MM.1S (cell line): ENCODE results near the gene RAB44.

ENCODE experiments used
- DNase-seq: peaks from one replicate; pipeline ENCODE4 v3.0.0-alpha.2; 2015
- H2AFZ ChIP-seq: fragments of 300-600 bp; sonication (generic); 2 replicates; pipeline ENCODE4 v1.6.0; 2016; ENCODE audit warnings: antibody characterized with exemption, low read length
- H3F3A ChIP-seq: fragments of 300-600 bp; sonication (generic); 2 replicates; pipeline ENCODE4 v1.6.1; 2016; ENCODE audit warnings: mild to moderate bottlenecking, antibody characterized with exemption, low read length, moderate library complexity, mixed read lengths; ENCODE audit not compliant: insufficient read depth
- H3K27ac ChIP-seq: fragments of 300-600 bp; sonication (generic); 2 replicates; pipeline ENCODE4 v1.5.1; 2016; ENCODE audit warnings: mild to moderate bottlenecking, low read length
- H3K27me3 ChIP-seq: fragments of 300-600 bp; sonication (generic); replicated peaks from 2 replicates; pipeline ENCODE4 v1.6.0; 2016; ENCODE audit warnings: low read length; ENCODE audit not compliant: insufficient read depth
- H3K36me3 ChIP-seq: fragments of 300-600 bp; sonication (generic); replicated peaks from 2 replicates; pipeline ENCODE4 v1.6.1; 2016; ENCODE audit warnings: mild to moderate bottlenecking, low read length, mixed read lengths; ENCODE audit not compliant: insufficient read depth
- H3K4me1 ChIP-seq: fragments of 300-600 bp; sonication (generic); 2 replicates; pipeline ENCODE4 v1.6.1; 2016; ENCODE audit warnings: low read length, mixed read lengths
- H3K4me2 ChIP-seq: fragments of 300-600 bp; sonication (generic); 2 replicates; pipeline ENCODE4 v1.6.0; 2016; ENCODE audit warnings: low read depth, low read length
- H3K4me3 ChIP-seq: fragments of 300-600 bp; sonication (generic); 2 replicates; pipeline ENCODE4 v1.5.1; 2016; ENCODE audit warnings: low read length, mixed read lengths
- H3K79me2 ChIP-seq: fragments of 300-600 bp; sonication (generic); 2 replicates; pipeline ENCODE4 v1.6.1; 2016; ENCODE audit warnings: mixed run types, low read length, mixed read lengths
- H3K9ac ChIP-seq: fragments of 300-600 bp; sonication (generic); 2 replicates; pipeline ENCODE4 v1.6.1; 2016; ENCODE audit warnings: low read length, mixed read lengths
- H3K9me2 ChIP-seq: fragments of 300-600 bp; sonication (generic); replicated peaks from 2 replicates; pipeline ENCODE4 v1.6.1; 2016; ENCODE audit warnings: mild to moderate bottlenecking, low read length, mixed read lengths; ENCODE audit not compliant: insufficient read depth
- H3K9me3 ChIP-seq: fragments of 300-600 bp; sonication (generic); replicated peaks from 2 replicates; pipeline ENCODE4 v1.6.1; 2016; ENCODE audit warnings: mild to moderate bottlenecking, low read length, mixed read lengths; ENCODE audit not compliant: insufficient read depth
- H4K20me1 ChIP-seq: fragments of 300-600 bp; sonication (generic); 2 replicates; pipeline ENCODE4 v1.6.1; 2016; ENCODE audit warnings: mild to moderate bottlenecking, low read length, moderate library complexity, mixed read lengths; ENCODE audit not compliant: insufficient read depth
- CTCF ChIP-seq: fragments of 300-600 bp; sonication (generic); IDR thresholded peaks from 2 replicates; pipeline ENCODE4 v1.5.1; 2016; ENCODE audit warnings: antibody characterized with exemption, low read length, mixed read lengths
- EZH2 ChIP-seq: fragments of 300-600 bp; sonication (generic); optimal IDR thresholded peaks from 2 replicates; pipeline ENCODE3; 2017; ENCODE audit warnings: low read depth, mild to moderate bottlenecking, antibody characterized with exemption, low read length, mixed read lengths
- EZH2phosphoT487 ChIP-seq: fragments of 300-600 bp; sonication (generic); IDR thresholded peaks from 2 replicates; pipeline ENCODE4 v1.6.1; 2018; ENCODE audit warnings: antibody characterized with exemption, low read length

Gene RAB44

DNA sequence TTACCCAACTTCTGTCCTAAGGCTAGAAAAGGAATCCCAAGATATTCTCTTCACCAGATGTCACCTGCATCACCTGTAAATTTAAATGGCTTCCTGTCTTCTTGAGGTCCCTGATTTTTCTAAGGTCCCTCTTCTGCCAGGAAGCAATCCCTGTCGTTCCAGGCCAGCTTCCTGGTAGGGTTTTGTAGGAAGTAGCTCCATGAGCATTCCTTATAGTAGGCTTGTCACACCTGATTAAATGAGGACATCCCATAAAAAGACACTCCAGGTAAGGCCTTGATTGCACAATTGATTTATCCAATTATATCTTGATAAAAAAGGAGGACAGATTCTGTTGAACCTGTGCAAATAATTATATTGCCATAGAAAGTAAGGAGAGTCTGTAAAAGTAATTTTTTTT lies 8.7 kb downstream of the RAB44 start:
- Histone ChIP-seq H3K9me3 (no peaks in the 10 kb centered on the region), H2AFZ (no peak overlapping the region), H3K4me1 (no peaks in the 10 kb centered on the region), H3K27me3 (no peaks in the 10 kb centered on the region), H3K4me2 (no peak overlapping the region), H3K9me2 (no peaks in the 10 kb centered on the region), H3F3A (no peaks in the 10 kb centered on the region), H4K20me1 (no peaks in the 10 kb centered on the region), H3K79me2 (no peaks in the 10 kb centered on the region), H3K27ac (no peak overlapping the region), H3K4me3 (no peak overlapping the region), H3K36me3 (no peaks in the 10 kb centered on the region), H3K9ac (no peak overlapping the region)
- no peak for TF ChIP-seq EZH2phosphoT487
- no peak for TF ChIP-seq CTCF
- no peak for TF ChIP-seq EZH2
- no peak for DNase-seq

- H3K9me2 ChIP-seq: no peaks in the 10 kb centered on the region
- DNase-seq: no peak
- no peak overlapping the region for H3K4me2 ChIP-seq
Observed at GRCh38 chr6:36712816-36713215, 15.2 kb downstream of the RAB44 start.

GRCh38 chr6:36713846-36714245 lies 16.2 kb downstream of the RAB44 start:
- H3K9me2 ChIP-seq: no peaks in the 10 kb centered on the region

More at GRCh38 chr6:36712816-36713215, 15.2 kb downstream of the RAB44 start:
- Histone ChIP-seq H3K4me3 (no peak overlapping the region), H3K9me3 (no peaks in the 10 kb centered on the region), H2AFZ (no peak overlapping the region), H3F3A (no peaks in the 10 kb centered on the region), H3K36me3 (no peaks in the 10 kb centered on the region), H3K9ac (no peak overlapping the region), H3K27ac (no peak overlapping the region), H4K20me1 (no peaks in the 10 kb centered on the region), H3K79me2 (no peaks in the 10 kb centered on the region), H3K27me3 (no peaks in the 10 kb centered on the region), H3K4me1 (no peaks in the 10 kb centered on the region)
- TF ChIP-seq EZH2: no peak
- TF ChIP-seq EZH2phosphoT487: no peak
- TF ChIP-seq CTCF: no peak

DNA sequence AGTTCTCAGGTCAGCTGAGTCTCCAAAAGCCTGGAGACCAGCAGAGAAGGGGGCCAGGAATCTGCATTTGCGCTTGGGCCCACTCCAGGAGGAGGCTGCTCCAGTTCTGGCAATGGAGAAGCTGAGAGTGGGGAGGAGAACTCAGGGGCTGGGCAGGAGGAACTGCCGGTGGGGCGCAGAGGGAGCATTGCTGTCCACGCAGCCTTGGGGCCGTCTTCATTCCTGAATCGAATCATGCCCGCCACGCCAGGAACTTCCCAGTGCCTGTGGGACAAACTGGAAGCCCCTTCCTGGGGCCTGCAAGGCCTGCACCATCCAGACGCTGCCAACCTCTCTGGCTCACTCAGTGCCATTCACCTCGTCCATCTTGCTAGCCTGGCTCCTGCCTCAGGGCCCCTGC lies 16.9 kb downstream of the RAB44 start:
- no peaks in the 10 kb centered on the region for H3K27me3 ChIP-seq
- no peaks in the 10 kb centered on the region for H3K9me2 ChIP-seq
- H3K4me1 ChIP-seq: no peaks in the 10 kb centered on the region
- no peak overlapping the region for H3K9ac ChIP-seq
- no peaks in the 10 kb centered on the region for H3F3A ChIP-seq
- no peaks in the 10 kb centered on the region for H3K9me3 ChIP-seq
- TF ChIP-seq EZH2phosphoT487 (no peak), EZH2 (no peak), CTCF (no peak)
- no peak for DNase-seq
- no peaks in the 10 kb centered on the region for H3K36me3 ChIP-seq
- no peak overlapping the region for H3K4me3 ChIP-seq
- no peaks in the 10 kb centered on the region for H3K79me2 ChIP-seq
- no peak overlapping the region for H2AFZ ChIP-seq
- H4K20me1 ChIP-seq: no peaks in the 10 kb centered on the region
- no peak overlapping the region for H3K27ac ChIP-seq
- H3K4me2 ChIP-seq: no peak overlapping the region

More at GRCh38 chr6:36713846-36714245, 16.2 kb downstream of the RAB44 start:
- Histone ChIP-seq H3K4me3 (no peak overlapping the region), H3K9me3 (no peaks in the 10 kb centered on the region), H3K27me3 (no peaks in the 10 kb centered on the region), H2AFZ (no peak overlapping the region), H3K4me2 (no peak overlapping the region), H3K4me1 (no peaks in the 10 kb centered on the region), H3K36me3 (no peaks in the 10 kb centered on the region), H3F3A (no peaks in the 10 kb centered on the region), H3K27ac (no peak overlapping the region), H3K9ac (no peak overlapping the region), H3K79me2 (no peaks in the 10 kb centered on the region), H4K20me1 (no peaks in the 10 kb centered on the region)
- TF ChIP-seq EZH2phosphoT487: no peak
- TF ChIP-seq EZH2: no peak
- no peak for DNase-seq
